Measurements from ENCODE around the gene PXYLP1. TPM values are rescaled to one million over a fixed set of nuclear protein-coding genes. Genes with fewer than 3 reads are reported as not detected.
A peak's percentile ranks its signal among the peaks of the same experiment; 100 is the strongest.

Gene PXYLP1
- total RNA-seq, 1 donor from 2014 or later, result 26.1 TPM

DNA sequence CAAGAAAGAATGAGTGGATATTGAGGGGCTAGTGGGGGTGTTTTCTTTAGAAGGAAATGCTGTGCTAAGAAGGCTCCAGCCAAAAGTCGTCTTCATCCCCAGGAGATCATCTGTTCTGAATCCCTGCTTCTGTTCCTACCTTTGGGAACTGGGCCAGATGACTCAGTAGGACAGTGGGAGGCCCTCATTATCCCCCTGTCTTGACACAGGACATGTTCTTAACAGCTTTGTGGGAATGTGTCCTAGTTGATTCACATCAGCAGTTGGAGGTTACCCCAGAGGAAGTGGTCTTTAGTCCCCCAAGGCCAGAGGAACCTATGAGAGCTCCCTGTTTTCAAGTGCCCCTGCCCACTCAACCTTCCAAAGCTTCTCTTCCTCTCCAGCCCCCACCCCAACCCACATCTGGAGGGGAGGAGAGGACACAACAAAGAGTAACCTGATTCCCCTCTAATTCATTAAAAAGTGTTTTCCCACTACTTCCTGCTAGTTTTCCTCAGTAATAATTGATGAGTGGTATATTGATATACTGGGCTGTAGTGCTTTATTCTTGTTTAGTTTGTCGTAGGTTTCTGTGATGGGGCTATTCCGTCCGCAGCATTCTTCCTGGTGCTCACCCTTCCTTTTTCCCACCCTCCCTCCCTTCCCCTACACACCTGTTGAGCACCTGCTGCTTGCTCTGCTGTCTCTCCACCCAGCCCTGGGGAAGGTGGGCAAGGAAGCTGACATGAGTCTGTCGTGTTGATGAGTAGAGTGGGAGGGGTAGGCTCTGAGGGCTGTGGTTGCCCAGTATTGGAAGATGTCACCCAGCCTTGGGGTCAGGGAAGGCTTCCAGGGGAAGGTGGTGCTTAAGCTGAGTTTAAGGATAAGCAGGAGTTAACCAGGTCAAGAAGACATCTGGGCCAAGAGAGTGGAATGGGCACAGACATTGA lies 9.3 kb downstream of the PXYLP1 start:
- no peaks in the 10 kb centered on the region for H3K27me3 Mint-ChIP-seq
- no peak for TF ChIP-seq CTCF (conservative IDR thresholded peaks at IDR 0.05)
- H3K36me3 Mint-ChIP-seq, result peaks cover 10% of the 10 kb centered on the region
- no peak overlapping the region for H3K4me3 Mint-ChIP-seq
- no peaks in the 10 kb centered on the region for H3K9me3 Mint-ChIP-seq
- no peak overlapping the region for H3K27ac Mint-ChIP-seq
- peaks cover 19% of the 10 kb centered on the region for H3K4me1 Mint-ChIP-seq (ENCODE audit: unreplicated experiment)
- DNase-seq (ENCODE audit: extremely low spot score, unreplicated experiment), result peak; percentile 20

DNA sequence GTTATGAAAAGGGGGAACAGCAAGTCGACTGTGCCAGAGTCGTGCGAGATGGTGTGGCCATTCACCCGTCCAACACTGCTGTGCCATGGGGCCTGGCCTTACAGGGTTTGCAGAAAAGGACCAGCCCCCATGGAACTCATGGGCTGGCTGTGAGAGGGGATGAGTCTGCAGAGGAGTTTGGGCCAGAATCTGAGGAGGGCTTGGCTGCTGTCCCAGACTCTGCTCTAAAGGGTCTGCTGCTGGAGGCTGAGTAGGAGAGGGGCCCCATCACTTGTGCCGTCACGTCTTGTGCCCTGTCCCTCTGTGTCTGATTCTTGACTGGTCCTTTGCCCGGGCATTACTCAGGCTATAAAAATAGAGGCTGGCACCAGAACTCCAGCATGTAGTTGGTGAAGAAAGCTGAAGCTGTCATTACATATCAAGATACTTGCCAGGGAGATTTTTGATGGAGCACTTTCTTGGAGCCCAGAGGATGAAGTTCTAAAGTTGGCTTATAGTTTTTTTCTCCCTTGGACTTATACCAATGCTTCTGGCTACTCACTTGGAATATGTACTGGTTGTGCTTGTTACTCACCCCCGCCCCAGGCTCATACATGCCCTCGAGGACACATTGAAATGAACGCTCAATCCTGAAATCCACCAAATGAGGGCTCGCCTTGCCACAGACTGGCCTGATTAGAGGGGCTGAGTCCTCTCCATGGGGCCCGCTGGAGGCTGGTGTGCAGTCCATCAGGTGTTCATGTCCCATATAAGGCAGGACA lies 10.2 kb downstream of the PXYLP1 start:
- peaks cover 24% of the 10 kb centered on the region for H3K4me1 Mint-ChIP-seq (ENCODE audit: unreplicated experiment)
- DNase-seq (ENCODE audit: extremely low spot score, unreplicated experiment), result peak; percentile 62
- H3K36me3 Mint-ChIP-seq, result peaks cover 5% of the 10 kb centered on the region
- H3K4me3 Mint-ChIP-seq, result no peak overlapping the region
- H3K27me3 Mint-ChIP-seq, result no peaks in the 10 kb centered on the region
- peak overlapping the region; percentile 23 for H3K27ac Mint-ChIP-seq
- H3K9me3 Mint-ChIP-seq, result no peaks in the 10 kb centered on the region
- no peak for TF ChIP-seq CTCF (conservative IDR thresholded peaks at IDR 0.05)

DNA sequence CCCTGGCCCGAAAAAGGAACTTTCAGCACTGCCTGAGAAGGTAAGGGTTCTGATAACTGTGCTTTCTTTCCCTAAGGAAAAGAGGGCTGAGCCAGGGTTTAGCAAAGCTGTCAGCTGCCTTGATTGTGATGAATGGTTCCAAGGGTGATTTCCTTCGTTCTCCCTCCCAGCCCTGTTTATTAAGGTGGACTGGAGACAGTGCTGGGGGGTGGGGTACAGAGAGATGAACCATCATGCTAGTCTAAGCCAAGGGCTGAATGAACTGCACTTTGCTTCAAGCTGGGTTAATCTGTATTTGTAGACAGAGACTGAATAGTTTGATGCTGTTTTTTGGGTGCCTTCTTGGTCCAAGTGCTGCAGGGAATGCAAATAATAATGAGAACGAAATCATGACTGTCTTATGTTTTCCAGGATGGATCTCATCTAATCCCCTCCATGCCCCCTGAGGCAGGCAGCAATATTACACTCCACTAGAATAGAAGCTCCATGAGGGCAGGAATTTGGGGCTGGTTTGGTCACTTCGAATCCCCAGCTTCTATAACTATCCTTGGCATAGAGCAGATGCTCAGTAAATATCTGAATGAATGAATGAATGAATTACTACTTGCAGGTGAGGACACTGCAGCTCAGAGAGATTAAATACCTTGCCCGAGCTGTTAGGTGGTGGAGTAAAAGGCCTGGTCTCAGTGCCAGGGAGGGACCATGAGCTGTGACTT lies 10.9 kb downstream of the PXYLP1 start:
- Mint-ChIP-seq H3K4me1 (ENCODE audit: unreplicated experiment) (peaks cover 24% of the 10 kb centered on the region), H3K27me3 (no peaks in the 10 kb centered on the region), H3K36me3 (peaks cover 5% of the 10 kb centered on the region), H3K4me3 (no peak overlapping the region), H3K9me3 (no peaks in the 10 kb centered on the region), H3K27ac (no peak overlapping the region)
- peak; percentile 11 for DNase-seq (ENCODE audit: extremely low spot score, unreplicated experiment)
- no peak for TF ChIP-seq CTCF (conservative IDR thresholded peaks at IDR 0.05)

DNA sequence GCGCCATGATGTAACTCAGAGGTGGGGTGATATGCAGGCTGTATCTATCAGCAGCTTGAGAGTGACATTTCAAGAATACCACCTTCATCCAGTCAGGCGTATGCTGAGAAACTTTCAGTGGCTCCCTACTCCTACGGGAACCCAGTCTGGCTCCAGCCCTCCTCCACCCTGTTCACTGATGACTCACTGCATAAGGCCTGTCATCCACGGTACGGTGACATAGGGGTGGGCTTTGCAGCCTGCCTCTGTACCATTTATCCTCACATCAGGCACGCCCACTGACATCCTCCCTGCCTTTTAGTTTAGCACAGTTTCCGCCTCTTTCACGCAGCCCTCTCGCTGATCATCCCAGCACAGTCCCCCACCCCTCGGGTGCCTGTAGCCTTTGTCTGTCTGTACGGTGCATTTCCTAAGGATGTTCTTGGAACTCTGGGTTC lies 11.7 kb downstream of the PXYLP1 start:
- Mint-ChIP-seq H3K9me3 (no peaks in the 10 kb centered on the region), H3K36me3 (peaks cover 5% of the 10 kb centered on the region), H3K4me3 (no peak overlapping the region), H3K27ac (peak overlapping the region; percentile 73), H3K4me1 (ENCODE audit: unreplicated experiment) (peaks cover 24% of the 10 kb centered on the region), H3K27me3 (no peaks in the 10 kb centered on the region)
- TF ChIP-seq CTCF (conservative IDR thresholded peaks at IDR 0.05), result no peak
- peak; percentile 44 for DNase-seq (ENCODE audit: extremely low spot score, unreplicated experiment)

GRCh38 chr3:141246224-141246957 lies 14.8 kb downstream of the PXYLP1 start:
- peak; percentile 43 for DNase-seq (ENCODE audit: extremely low spot score, unreplicated experiment)
- Mint-ChIP-seq H3K27ac (no peak overlapping the region), H3K9me3 (no peaks in the 10 kb centered on the region)

More at GRCh38 chr3:141246224-141246957, 14.8 kb downstream of the PXYLP1 start:
- H3K27me3 Mint-ChIP-seq, result no peaks in the 10 kb centered on the region
- peaks cover 21% of the 10 kb centered on the region for H3K4me1 Mint-ChIP-seq (ENCODE audit: unreplicated experiment)
- H3K36me3 Mint-ChIP-seq, result peaks cover 3% of the 10 kb centered on the region
- no peak for TF ChIP-seq CTCF (conservative IDR thresholded peaks at IDR 0.05)
- no peak overlapping the region for H3K4me3 Mint-ChIP-seq

All from type B pancreatic cell (in vitro differentiated cells).